Mucosa of stomach (tissue), 1 donor: ENCODE data around the gene MDN1.

Experiments used
- H3K27me3 ChIP-seq: one replicate; pipeline ENCODE4 v1.7.0; 2013; ENCODE audit warnings: mild to moderate bottlenecking, low read length; ENCODE audit not compliant: control insufficient read depth, insufficient read depth
- H3K36me3 ChIP-seq: one replicate; pipeline ENCODE4 v1.7.0; 2013; ENCODE audit warnings: low read length; ENCODE audit not compliant: control insufficient read depth, insufficient read depth
- H3K4me1 ChIP-seq: one replicate; pipeline ENCODE4 v1.7.0; 2013; ENCODE audit warnings: mild to moderate bottlenecking, low read length; ENCODE audit not compliant: control insufficient read depth, insufficient read depth
- H3K4me3 ChIP-seq: one replicate; pipeline ENCODE4 v1.7.0; 2013; ENCODE audit warnings: low read length
- H3K9ac ChIP-seq: one replicate; pipeline ENCODE4 v1.7.0; 2013; ENCODE audit warnings: mild to moderate bottlenecking, low read length, moderate library complexity
- H3K9me3 ChIP-seq: one replicate; pipeline ENCODE4 v1.7.0; 2013; ENCODE audit warnings: mild to moderate bottlenecking, low read length, moderate library complexity; ENCODE audit not compliant: control insufficient read depth
- donor health status: Pancreatic carcinoma.

The MDN1 gene

GRCh38 chr6:89681983-89682564 lies 137.5 kb downstream of the MDN1 start:
- peaks cover 10% of the 10 kb centered on the region for H3K36me3 ChIP-seq
- H3K4me1 ChIP-seq = no peaks in the 10 kb centered on the region
- no peak overlapping the region for H3K4me3 ChIP-seq
- H3K27me3 ChIP-seq = no peaks in the 10 kb centered on the region
- no peaks in the 10 kb centered on the region for H3K9me3 ChIP-seq
- H3K9ac ChIP-seq = no peak overlapping the region

- peaks cover 10% of the 10 kb centered on the region for H3K36me3 ChIP-seq
Measured at GRCh38 chr6:89680551-89680950, 139.0 kb downstream of the MDN1 start.

GRCh38 chr6:89680150-89680549 lies 139.4 kb downstream of the MDN1 start:
- peaks cover 10% of the 10 kb centered on the region for H3K36me3 ChIP-seq
- H3K4me1 ChIP-seq = no peaks in the 10 kb centered on the region
- no peak overlapping the region for H3K9ac ChIP-seq

More at GRCh38 chr6:89680551-89680950, 139.0 kb downstream of the MDN1 start:
- no peak overlapping the region for H3K4me3 ChIP-seq
- no peak overlapping the region for H3K9ac ChIP-seq
- H3K27me3 ChIP-seq = no peaks in the 10 kb centered on the region
- H3K4me1 ChIP-seq = no peaks in the 10 kb centered on the region
- no peaks in the 10 kb centered on the region for H3K9me3 ChIP-seq

GRCh38 chr6:89679215-89680120 lies 140.1 kb downstream of the MDN1 start:
- H3K4me3 ChIP-seq = no peak overlapping the region
- H3K36me3 ChIP-seq = peaks cover 10% of the 10 kb centered on the region
- H3K9me3 ChIP-seq = no peaks in the 10 kb centered on the region
- H3K9ac ChIP-seq = no peak overlapping the region
- H3K4me1 ChIP-seq = no peaks in the 10 kb centered on the region
- no peaks in the 10 kb centered on the region for H3K27me3 ChIP-seq

More at GRCh38 chr6:89680150-89680549, 139.4 kb downstream of the MDN1 start:
- H3K27me3 ChIP-seq = no peaks in the 10 kb centered on the region
- no peaks in the 10 kb centered on the region for H3K9me3 ChIP-seq
- no peak overlapping the region for H3K4me3 ChIP-seq

GRCh38 chr6:89678531-89678930 lies 141.1 kb downstream of the MDN1 start:
- Histone ChIP-seq H3K36me3 (peaks cover 10% of the 10 kb centered on the region), H3K9me3 (no peaks in the 10 kb centered on the region), H3K4me3 (no peak overlapping the region)

GRCh38 chr6:89675949-89676748 lies 143.4 kb downstream of the MDN1 start:
- Histone ChIP-seq H3K4me1 (no peaks in the 10 kb centered on the region), H3K4me3 (no peak overlapping the region), H3K36me3 (peaks cover 10% of the 10 kb centered on the region), H3K9ac (no peak overlapping the region), H3K27me3 (no peaks in the 10 kb centered on the region), H3K9me3 (no peaks in the 10 kb centered on the region)

More at GRCh38 chr6:89678531-89678930, 141.1 kb downstream of the MDN1 start:
- Histone ChIP-seq H3K4me1 (no peaks in the 10 kb centered on the region), H3K9ac (no peak overlapping the region), H3K27me3 (no peaks in the 10 kb centered on the region)

GRCh38 chr6:89670935-89671565 lies 148.5 kb downstream of the MDN1 start:
- H3K36me3 ChIP-seq = no peaks in the 10 kb centered on the region
- no peak overlapping the region for H3K9ac ChIP-seq
- H3K4me3 ChIP-seq = no peak overlapping the region
- no peaks in the 10 kb centered on the region for H3K4me1 ChIP-seq
- no peaks in the 10 kb centered on the region for H3K27me3 ChIP-seq
- no peaks in the 10 kb centered on the region for H3K9me3 ChIP-seq

- H3K36me3 ChIP-seq = no peaks in the 10 kb centered on the region
Measured at GRCh38 chr6:89669002-89669401, 150.6 kb downstream of the MDN1 start.

GRCh38 chr6:89667872-89668556 lies 151.6 kb downstream of the MDN1 start:
- Histone ChIP-seq H3K27me3 (no peaks in the 10 kb centered on the region), H3K4me1 (no peaks in the 10 kb centered on the region), H3K4me3 (no peak overlapping the region), H3K9me3 (no peaks in the 10 kb centered on the region), H3K9ac (no peak overlapping the region), H3K36me3 (no peaks in the 10 kb centered on the region)

More at GRCh38 chr6:89669002-89669401, 150.6 kb downstream of the MDN1 start:
- Histone ChIP-seq H3K27me3 (no peaks in the 10 kb centered on the region), H3K9me3 (no peaks in the 10 kb centered on the region), H3K4me1 (no peaks in the 10 kb centered on the region), H3K9ac (no peak overlapping the region), H3K4me3 (no peak overlapping the region)

- H3K4me1 ChIP-seq = no peaks in the 10 kb centered on the region
- H3K4me3 ChIP-seq = no peak overlapping the region
- H3K9ac ChIP-seq = no peak overlapping the region
- peaks cover 6% of the 10 kb centered on the region for H3K36me3 ChIP-seq
- no peaks in the 10 kb centered on the region for H3K27me3 ChIP-seq
- no peaks in the 10 kb centered on the region for H3K9me3 ChIP-seq
Measured at GRCh38 chr6:89662659-89663223, 156.9 kb downstream of the MDN1 start.

- H3K4me3 ChIP-seq = no peak overlapping the region
- peaks cover 8% of the 10 kb centered on the region for H3K36me3 ChIP-seq
- no peaks in the 10 kb centered on the region for H3K9me3 ChIP-seq
- H3K9ac ChIP-seq = no peak overlapping the region
- no peaks in the 10 kb centered on the region for H3K4me1 ChIP-seq
- H3K27me3 ChIP-seq = no peaks in the 10 kb centered on the region
Measured at GRCh38 chr6:89661559-89661958, 158.0 kb downstream of the MDN1 start.
